ENCODE data around the gene HLA-DMA.
A peak's percentile ranks its signal among the peaks of the same experiment; 100 is the strongest.
"Not testable (repeated sequence)": the region's sequence is repeated elsewhere in the genome, so short reads cannot be mapped to it uniquely, and the experiment has no call there.

Gene HLA-DMA

DNA sequence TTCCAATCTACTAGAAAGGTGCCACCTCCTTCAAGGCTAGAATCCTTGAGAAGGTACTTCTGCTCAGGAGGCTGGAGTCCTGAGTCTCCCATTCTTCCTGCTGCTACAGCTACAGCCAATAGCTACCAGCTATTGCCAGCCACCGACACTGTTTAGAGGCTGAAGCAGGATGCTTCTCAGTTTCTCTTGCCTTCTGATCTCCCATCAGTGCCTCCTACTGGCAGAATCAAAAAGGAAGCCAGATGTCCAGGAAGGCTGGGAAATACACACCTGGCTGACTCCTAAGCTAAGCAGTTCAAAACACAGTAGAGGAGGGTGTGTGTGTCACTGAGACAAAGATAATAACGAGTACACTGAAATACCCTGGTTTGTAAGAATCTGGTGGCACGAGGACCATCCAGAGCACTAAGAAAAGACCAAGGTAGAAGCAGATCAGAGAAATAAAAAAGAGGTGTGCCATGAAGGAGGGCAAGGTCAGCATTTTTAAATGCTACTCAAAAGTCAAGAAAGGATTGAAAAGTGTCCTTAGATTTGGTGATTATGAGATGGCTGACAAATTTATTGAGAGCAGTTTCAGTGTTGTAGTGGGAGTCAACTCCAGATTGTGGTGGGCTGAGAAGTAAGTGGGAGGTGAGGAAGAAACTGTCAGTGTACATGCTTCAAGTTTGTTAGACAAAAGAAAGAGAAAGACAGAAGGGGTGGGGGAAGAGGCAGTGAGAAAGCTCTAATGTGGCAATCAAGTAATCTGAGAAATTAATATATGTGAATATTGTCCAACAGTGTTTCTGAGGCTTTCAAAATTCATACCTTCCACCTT lies 2.3 kb upstream of the HLA-DMA start:
- no peak for DNase-seq (ENCODE audit: low read depth in 3 of 3)

GRCh38 chr6:32954267-32954666 lies 1.4 kb upstream of the HLA-DMA start:
- DNase-seq (ENCODE audit: low read depth in 3 of 3): no peak

- no peak for DNase-seq (ENCODE audit: low read depth in 3 of 3)
Measured at GRCh38 chr6:32953775-32954174, 878 bp upstream of the HLA-DMA start.

DNA sequence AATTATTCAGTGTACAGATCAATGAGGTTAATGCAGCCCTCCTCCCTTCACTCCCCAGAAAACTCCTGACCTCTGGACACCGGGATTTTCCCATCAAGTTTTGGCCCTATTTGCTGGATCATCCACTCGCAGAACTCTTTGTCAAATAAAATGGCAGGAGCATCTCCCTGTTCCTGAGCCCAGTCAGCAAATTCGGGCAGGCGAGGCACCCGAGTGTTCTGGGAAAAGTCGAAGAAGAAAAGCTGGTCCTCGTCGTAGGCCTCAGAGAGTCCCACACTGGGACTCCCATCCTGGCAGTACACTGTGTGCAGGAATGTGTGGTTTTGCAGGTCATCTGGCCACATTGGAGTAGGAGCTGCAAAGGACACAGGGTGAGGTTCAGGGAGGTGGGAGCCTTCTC lies 2.4 kb downstream of the HLA-DMA start:
- DNase-seq (ENCODE audit: low read depth in 3 of 3): no peak

DNA sequence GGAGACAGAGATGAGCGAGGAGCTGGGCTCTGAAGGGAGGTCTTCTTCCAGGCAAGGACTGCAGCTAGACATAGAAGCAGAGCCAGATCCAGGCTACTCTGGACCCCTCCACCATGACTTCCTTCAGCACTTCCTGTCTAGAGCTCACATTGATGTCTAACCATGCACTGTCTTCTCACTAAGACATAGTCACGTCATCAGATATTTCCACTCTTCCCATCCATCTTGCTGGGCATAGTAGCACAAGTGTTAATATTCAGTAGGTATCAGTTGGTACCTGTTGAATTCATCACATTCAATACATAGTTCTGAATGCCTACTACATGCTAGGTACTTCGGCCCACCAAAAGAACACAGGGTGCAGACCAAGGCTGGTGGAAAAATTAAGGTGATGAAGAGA lies 2.9 kb downstream of the HLA-DMA start:
- no peak for DNase-seq (ENCODE audit: low read depth in 3 of 3)

DNA sequence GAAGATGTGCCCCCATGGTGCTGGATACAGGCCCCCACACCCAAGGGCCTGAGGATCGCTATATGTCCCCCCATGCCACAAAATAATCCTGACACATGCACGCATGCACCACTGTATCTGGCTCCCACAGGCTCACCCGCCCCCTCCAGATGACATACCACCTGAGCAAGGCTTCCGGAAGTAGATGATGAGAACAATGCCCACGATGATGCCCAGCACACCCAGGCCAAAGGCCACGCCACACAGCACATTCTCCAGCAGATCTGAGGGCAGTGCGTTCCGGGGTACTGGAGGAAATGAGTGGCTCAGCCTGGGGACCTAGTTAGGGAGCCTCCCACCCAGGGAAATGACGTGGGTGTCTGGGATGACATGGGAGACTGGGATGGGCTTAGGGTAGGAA lies 3.8 kb downstream of the HLA-DMA start:
- no peak for DNase-seq (ENCODE audit: low read depth in 3 of 3)

- DNase-seq (ENCODE audit: low read depth in 3 of 3): peak in 1 of 3 experiments; percentile 24
Measured at GRCh38 chr6:32947552-32948465, 5.1 kb downstream of the HLA-DMA start.

- no peak for DNase-seq (ENCODE audit: low read depth in 3 of 3)
Measured at GRCh38 chr6:32946893-32947292, 6.0 kb downstream of the HLA-DMA start.

DNA sequence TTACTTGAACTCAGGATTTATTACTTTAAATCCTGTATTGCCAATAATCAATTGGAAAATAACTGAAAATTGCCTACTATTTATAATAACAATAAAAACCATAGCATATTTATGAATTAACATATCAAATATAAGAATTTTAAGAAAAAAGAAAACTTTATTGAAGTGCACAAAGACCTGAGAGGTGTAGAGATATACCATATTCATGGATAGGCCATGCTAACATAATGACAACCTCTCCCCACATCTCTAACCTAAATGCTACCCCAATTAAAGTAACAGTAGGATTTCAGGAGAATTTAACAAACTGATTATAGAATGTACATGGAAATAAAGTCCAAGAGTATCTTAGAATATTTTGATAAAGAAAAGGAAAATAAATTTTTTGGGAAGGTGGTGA lies 6.9 kb downstream of the HLA-DMA start:
- DNase-seq (ENCODE audit: low read depth in 3 of 3): no peak

DNA sequence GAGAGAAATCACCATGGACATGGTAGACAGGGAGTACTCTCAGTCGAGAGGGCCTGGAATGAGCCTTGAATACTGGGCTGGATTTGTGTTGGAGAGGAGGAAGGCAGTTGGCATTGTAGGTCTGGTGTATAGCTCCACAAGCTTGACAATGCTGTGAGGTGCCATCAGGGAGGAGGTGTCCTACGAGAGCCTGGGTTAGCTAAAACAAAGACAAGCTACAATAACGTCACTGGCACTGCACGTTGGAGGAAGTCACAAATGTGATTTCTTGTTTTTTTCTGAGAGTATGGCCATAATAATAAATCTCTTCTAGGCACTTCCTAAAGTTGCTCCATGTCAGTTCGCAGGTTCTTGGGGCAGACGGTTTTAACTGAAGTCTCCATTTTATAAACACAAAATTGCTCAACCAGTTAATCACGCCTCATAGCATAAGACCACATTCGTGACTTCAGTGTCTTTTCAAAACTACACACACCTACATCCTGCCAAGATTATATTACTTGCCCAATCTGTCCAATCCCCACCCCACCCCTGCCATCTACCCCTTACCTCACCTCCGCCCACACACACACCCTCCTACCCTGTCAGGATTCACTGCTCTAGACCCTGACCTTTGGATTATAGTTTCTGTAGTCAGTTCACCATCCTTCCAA lies 7.7 kb downstream of the HLA-DMA start:
- peak in 1 of 3 experiments; percentile 13 for DNase-seq (ENCODE audit: low read depth in 3 of 3)

GRCh38 chr6:32943864-32944649 lies 8.8 kb downstream of the HLA-DMA start:
- peak in 1 of 3 experiments; percentile 12 for DNase-seq (ENCODE audit: low read depth in 3 of 3)

GRCh38 chr6:32942555-32943123 lies 10.3 kb downstream of the HLA-DMA start:
- not testable (repeated sequence) for DNase-seq (ENCODE audit: low read depth in 3 of 3)

- peak in 1 of 3 experiments; percentile 12 for DNase-seq (ENCODE audit: low read depth in 3 of 3)
Measured at GRCh38 chr6:32941214-32941768, 11.6 kb downstream of the HLA-DMA start.

DNA sequence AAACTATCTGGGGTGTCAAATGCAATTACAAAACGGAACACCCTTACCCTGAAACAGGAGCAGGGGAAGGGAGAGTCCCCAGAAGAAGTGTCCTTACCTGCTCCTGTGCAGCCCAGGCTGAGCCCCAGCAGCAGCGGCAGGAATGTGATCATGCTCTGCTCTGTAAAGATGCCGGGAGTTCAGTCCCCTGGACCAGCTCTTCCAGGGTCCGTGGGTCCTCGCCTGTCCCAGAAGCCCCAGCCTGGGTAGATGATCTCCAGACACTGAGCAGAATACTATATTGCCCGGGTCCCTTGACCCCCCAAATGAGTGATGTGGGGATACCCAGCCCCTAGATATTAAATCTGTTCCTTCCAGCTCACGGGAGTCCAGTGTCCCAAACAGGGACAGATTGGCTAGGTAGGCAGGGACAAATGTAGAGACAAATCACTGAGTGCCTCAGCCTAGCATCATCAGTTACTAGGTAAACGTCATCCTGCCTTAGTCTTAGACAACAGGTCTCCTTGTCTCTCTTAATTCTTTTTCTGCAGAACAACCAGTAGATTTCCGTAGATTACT lies 12.2 kb downstream of the HLA-DMA start, which contains the start of gene HLA-DMB:
Gene HLA-DMB (minus strand): TSS at position 373 of the 558 bp plus-strand sequence. CDS start 221 bp downstream, at position 152.
- DNase-seq (ENCODE audit: low read depth in 3 of 3): no peak

DNA sequence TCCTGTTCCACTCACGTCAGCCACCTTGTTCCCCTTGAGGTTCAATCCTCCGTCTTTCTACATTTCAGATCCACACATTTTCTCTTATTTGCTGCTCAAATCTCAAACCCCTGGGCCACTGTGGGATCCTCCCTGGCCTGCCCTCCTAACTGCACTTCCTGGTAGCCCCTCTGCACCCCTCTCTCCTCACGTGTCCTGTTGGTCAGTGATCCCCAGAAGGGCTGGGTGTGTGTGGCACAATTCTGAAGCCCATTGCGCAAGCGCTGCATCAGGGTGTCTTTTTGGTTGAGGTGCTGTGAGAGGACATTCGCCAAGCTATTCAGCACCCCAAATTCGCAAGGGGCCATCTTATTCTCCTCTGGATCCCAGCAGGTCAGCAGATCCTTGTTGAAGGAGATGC lies 14.4 kb downstream of the HLA-DMA start:
- DNase-seq (ENCODE audit: low read depth in 3 of 3): no peak

DNA sequence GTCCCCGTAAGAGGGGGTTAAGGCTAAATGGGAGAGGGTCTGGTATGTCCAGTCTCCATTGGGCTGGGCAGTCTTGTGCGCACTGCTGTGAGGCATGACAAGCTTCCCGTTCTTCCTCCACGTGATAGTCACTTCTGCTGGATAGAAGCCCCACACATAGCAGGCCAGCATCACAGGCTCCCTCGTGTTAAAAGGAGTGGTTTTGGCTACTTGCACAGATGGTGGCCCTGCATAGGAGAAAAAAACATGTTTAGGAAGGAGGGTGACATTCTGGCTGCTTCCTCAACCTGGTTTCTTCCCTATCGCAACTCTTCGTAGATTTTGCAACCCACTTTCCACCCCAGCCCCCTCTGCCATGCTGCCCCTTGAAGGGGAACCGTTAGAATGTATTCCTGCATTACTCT lies 15.7 kb downstream of the HLA-DMA start:
- no peak for DNase-seq (ENCODE audit: low read depth in 3 of 3)

- DNase-seq (ENCODE audit: low read depth in 3 of 3): no peak
Measured at GRCh38 chr6:32936239-32937152, 16.4 kb downstream of the HLA-DMA start.

GRCh38 chr6:32935551-32936238 lies 17.2 kb downstream of the HLA-DMA start:
- no peak for DNase-seq (ENCODE audit: low read depth in 3 of 3)

Measured in stimulated activated CD4-positive, alpha-beta T cell treated with anti-CD3 and anti-CD28 coated beads, TNF-alpha, amount 100 ng/mL, for 4 hours (primary cell).